ENCODE data around the gene LAMTOR4. TPM values are rescaled to one million over a fixed set of nuclear protein-coding genes. Genes with fewer than 3 reads are reported as not detected.

Gene LAMTOR4
- total and polyA plus RNA-seq, 11 donors = 64.6 to 160 (median 96.5) TPM

DNA sequence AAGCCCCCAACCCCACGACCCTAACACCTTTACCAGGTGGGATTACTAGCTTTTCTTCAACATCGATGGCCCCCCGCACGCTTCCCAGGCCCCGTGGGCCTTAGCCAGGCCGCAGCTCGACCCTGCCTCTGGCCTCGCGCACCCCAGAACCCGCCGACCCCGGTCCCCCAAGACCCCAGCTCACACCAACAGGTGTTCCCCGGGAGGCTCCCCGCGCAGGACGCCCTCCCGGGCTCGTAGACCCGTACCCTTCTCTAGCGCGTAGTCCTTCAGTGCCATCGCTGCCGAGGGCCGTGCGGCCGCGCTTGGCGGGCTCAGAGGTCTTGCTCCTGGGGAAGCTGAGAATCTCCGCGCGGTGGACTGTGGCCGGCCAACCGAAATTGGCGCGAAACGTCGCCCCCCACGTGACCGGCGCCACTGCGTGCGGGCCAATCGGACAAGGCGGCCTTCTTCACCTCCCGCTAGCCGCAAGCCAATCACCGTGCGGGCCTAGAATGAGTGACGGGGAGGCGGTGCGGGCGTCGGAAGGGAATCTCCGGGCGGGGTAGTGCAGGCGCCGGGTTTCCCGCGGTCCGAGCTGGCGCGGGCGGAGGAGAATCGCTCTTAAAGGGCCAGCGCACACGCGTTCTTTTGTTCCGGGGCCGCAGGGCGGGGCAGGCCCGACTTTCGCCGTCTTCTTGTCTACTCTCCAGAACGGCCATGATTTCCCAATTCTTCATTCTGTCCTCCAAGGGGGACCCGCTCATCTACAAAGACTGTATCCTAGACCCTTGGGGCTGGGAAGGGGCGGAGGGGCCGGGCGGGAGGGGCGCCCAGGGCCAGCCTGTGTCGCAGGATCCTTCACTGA, 47.5 kb upstream of the LAMTOR4 start, which contains the start of the genes AP4M1 and MCM7:
TSS of gene AP4M1 (plus strand) at position 628 of the 847 bp plus-strand sequence. CDS start at position 700, 72 bp downstream.
TSS of gene MCM7 (minus strand) at position 382 of the 847 bp plus-strand sequence. CDS start at position 279, 103 bp downstream.
- H3K4me1 ChIP-seq = peaks cover 0 to 28% (median 21%) of the 10 kb centered on the region in 12 donors
- no peaks in the 10 kb centered on the region for H3K9me3 ChIP-seq
- 0 to 1% (median 1%) methylated on average over 25 to 80 of the region's 80 CpGs for WGBS, 4 donors
- H3K4me3 ChIP-seq = peak within 1 kb of the TSS; percentile 59 to 93 (median 76)
- ATAC-seq = peak; percentile 94 to 96 (median 96)
- H3K36me3 ChIP-seq = peaks cover 0 to 67% (median 62%) of the 10 kb centered on the region in 9 donors
- peak; percentile 99 for DNase-seq
- peak within 1 kb of the TSS; percentile 81 to 97 (median 93) for H3K27ac ChIP-seq
- H3K27me3 ChIP-seq = no peaks in the 10 kb centered on the region
- intact Hi-C loops (cut with DNase I) = loop anchor here in 5 of 10 donors (1.0 to 2.0 kb wide), 5 partner anchors 18 to 52 kb away; partner anchors contain the start of genes CNPY4 (in 3 of the 5), TAF6 (in 3 of the 5), MBLAC1 (in 2 of the 5) and ZSCAN21 (in 2 of the 5)
- TF ChIP-seq, protein P1, sequence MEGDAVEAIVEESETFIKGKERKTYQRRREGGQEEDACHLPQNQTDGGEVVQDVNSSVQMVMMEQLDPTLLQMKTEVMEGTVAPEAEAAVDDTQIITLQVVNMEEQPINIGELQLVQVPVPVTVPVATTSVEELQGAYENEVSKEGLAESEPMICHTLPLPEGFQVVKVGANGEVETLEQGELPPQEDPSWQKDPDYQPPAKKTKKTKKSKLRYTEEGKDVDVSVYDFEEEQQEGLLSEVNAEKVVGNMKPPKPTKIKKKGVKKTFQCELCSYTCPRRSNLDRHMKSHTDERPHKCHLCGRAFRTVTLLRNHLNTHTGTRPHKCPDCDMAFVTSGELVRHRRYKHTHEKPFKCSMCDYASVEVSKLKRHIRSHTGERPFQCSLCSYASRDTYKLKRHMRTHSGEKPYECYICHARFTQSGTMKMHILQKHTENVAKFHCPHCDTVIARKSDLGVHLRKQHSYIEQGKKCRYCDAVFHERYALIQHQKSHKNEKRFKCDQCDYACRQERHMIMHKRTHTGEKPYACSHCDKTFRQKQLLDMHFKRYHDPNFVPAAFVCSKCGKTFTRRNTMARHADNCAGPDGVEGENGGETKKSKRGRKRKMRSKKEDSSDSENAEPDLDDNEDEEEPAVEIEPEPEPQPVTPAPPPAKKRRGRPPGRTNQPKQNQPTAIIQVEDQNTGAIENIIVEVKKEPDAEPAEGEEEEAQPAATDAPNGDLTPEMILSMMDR (IDR thresholded peaks at IDR 0.05) = no peak
- peak in 1 of 2 donors; percentile 40 for TF ChIP-seq POLR2A (IDR thresholded peaks at IDR 0.05)

DNA sequence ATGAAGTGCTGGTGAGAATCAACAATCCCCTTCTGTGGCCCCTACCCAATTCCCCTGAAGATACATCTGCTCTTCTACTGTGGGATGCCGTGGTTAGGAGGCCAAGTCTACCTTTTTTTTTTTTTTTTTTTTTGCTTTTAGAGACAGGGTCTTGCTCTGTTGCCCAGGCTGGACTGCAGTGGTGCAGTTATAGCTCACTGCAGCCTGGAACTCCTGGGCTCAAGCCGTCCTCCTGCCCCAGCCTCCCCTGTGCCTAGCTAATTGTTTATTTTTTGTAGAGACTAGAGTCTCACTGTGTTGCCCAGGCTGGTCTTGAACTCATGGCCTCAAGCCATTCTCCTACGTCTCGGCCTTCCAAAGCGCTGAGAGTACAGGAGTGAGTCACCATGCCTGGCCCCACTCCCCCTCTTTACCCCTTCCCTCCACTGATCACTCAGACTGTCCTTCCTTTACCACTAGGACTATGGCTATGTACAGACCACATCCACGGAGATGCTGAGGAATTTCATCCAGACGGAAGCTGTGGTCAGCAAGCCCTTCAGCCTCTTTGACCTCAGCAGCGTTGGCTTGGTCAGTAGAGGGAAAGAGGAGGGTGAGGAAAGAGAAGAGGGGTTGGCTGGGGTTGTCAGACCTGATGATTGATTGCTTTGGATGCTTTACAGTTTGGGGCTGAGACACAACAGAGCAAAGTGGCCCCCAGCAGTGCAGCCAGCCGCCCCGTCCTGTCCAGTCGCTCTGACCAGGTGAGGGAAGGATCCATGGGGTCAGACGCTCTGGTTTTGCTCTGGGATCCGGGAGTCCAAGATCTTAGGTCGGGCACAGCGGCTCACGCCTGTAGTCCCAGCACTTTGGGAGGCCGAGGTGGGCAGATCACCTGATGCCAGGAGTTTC, 45.5 kb upstream of the LAMTOR4 start:
- no peaks in the 10 kb centered on the region for H3K27me3 ChIP-seq
- 86 to 91% (median 88%) methylated on average over 17 of the region's 17 CpGs for WGBS, 4 donors
- no peak for ATAC-seq
- H3K9me3 ChIP-seq = no peaks in the 10 kb centered on the region
- no peak for TF ChIP-seq POLR2A (IDR thresholded peaks at IDR 0.05)
- TF ChIP-seq, protein P1 (IDR thresholded peaks at IDR 0.05) = no peak
- H3K4me3 ChIP-seq = peak overlapping the region in 1 of 12 donors; percentile 74
- peaks cover 0 to 66% (median 62%) of the 10 kb centered on the region in 9 donors for H3K36me3 ChIP-seq
- H3K27ac ChIP-seq = peak overlapping the region in 1 of 12 donors; percentile 92
- H3K4me1 ChIP-seq = peaks cover 0 to 28% (median 21%) of the 10 kb centered on the region in 12 donors
- DNase-seq = no peak
- intact Hi-C loops (cut with DNase I) = no loop called here

DNA sequence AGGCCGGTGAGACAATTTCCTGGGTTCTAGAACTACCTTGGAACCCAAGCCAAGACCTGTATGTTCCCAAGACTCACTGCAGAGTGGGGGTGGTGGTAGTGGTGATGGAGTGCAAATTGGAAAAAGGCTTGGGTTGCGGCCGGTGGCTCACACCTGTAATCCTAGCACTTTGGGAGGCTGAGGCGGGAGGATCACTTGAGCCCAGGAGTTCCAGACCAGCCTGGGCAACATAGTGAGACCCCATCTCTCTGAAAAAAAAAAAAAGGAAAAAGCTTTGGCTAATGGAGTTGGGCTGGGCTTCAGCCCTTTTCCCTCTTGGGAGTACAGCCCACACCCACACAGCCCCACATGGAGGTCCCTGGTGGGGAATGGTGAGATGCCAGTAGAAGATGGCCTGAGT, 43.2 kb upstream of the LAMTOR4 start:
- Histone ChIP-seq H3K4me3 (no peak overlapping the region), H3K36me3 (peaks cover 0 to 76% (median 70%) of the 10 kb centered on the region in 9 donors), H3K9me3 (no peaks in the 10 kb centered on the region), H3K4me1 (peaks cover 0 to 15% (median 7%) of the 10 kb centered on the region in 12 donors), H3K27ac (no peak overlapping the region), H3K27me3 (no peaks in the 10 kb centered on the region)
- DNase-seq (no peak), ATAC-seq (no peak)
- WGBS, 4 donors = 90 to 93% (median 92%) methylated on average over 4 of the region's 4 CpGs
- intact Hi-C loops (cut with DNase I) = no loop called here
- no peak for TF ChIP-seq POLR2A (IDR thresholded peaks at IDR 0.05)
- TF ChIP-seq, protein P1 (IDR thresholded peaks at IDR 0.05) = no peak

All from heart left ventricle (tissue), 16 donors.